ENCODE data around the gene IL21R. TPM values are rescaled to one million over a fixed set of nuclear protein-coding genes. Genes with fewer than 3 reads are reported as not detected.

IL21R gene
- total RNA-seq, 2 experiments from 2014 or later: 61.8 to 73.5 TPM

DNA sequence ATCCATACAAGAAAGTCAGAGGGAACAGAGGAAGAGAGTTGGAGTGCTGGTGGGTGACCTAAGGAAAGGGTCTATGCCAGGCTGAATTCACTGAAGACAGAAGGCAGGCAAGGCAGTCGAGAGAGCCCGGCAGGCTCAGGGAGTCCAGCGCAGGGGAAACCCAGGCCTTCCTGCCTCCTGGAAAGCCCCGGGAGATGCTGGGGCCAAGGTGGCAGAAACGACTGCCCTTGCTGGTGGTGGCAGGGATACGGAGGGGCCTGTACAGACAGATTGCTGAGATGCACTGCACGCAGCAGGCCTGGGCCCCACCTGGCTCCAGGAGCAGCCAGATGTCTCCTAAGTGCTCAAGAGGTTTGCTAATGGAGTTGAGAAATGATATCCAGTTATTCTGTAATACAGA lies 87.9 kb downstream of the IL21R start:
- Mint-ChIP-seq H3K36me3 (ENCODE audit: low read depth) (peaks cover 38% of the 10 kb centered on the region), H3K27ac (no peak overlapping the region), H3K27me3 (no peaks in the 10 kb centered on the region), H3K9me3 (ENCODE audit: low read depth) (no peaks in the 10 kb centered on the region), H3K4me3 (no peak overlapping the region), H3K4me1 (no peaks in the 10 kb centered on the region)
- CTCF ChIA-PET: no interaction called here
- no peak for DNase-seq
- intact Hi-C loops (cut with DNase I, micrococcal nuclease): no loop called here
- POLR2A ChIA-PET: no interaction called here
- ATAC-seq: no peak

- ATAC-seq (no peak), DNase-seq (no peak)
- H3K9me3 Mint-ChIP-seq (ENCODE audit: low read depth): no peaks in the 10 kb centered on the region
- intact Hi-C loops (cut with DNase I, micrococcal nuclease): no loop called here
- H3K27ac Mint-ChIP-seq: no peak overlapping the region
- H3K36me3 Mint-ChIP-seq (ENCODE audit: low read depth): peaks cover 30% of the 10 kb centered on the region
- no peak overlapping the region for H3K4me3 Mint-ChIP-seq
- H3K4me1 Mint-ChIP-seq: no peaks in the 10 kb centered on the region
- ChIA-PET POLR2A (no interaction called here), CTCF (no interaction called here)
- no peaks in the 10 kb centered on the region for H3K27me3 Mint-ChIP-seq
Measured at GRCh38 chr16:27491894-27492587, 90.1 kb downstream of the IL21R start.

- no peaks in the 10 kb centered on the region for H3K27me3 Mint-ChIP-seq
- no peak overlapping the region for H3K4me3 Mint-ChIP-seq
- no peak for DNase-seq
- ChIA-PET POLR2A (no interaction called here), CTCF (no interaction called here)
- peaks cover 32% of the 10 kb centered on the region for H3K36me3 Mint-ChIP-seq (ENCODE audit: low read depth)
- H3K4me1 Mint-ChIP-seq: no peaks in the 10 kb centered on the region
- no peak overlapping the region for H3K27ac Mint-ChIP-seq
- ATAC-seq: no peak
- intact Hi-C loops (cut with DNase I, micrococcal nuclease): no loop called here
- H3K9me3 Mint-ChIP-seq (ENCODE audit: low read depth): no peaks in the 10 kb centered on the region
Measured at GRCh38 chr16:27492588-27492979, 90.6 kb downstream of the IL21R start.

DNA sequence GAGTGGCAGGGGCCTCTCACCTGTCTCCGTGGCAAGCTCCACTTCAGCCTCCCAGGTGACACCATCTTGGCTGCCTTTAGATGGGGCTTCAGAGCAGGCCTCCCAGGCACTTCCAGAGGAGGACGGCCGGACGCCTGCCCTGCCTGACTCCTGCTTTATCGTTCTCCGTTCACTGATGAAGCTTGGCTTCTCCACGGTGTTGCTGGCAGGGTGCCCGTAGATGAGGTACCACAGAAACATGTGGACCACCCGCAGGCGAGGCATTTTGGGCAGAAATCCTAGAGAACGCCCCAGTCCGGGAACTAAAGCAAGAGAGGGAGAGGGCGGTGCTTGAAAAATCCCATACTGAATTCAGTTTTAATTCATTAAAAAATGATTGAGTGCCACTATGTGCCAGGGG lies 93.2 kb downstream of the IL21R start:
- POLR2A ChIA-PET: no interaction called here
- Mint-ChIP-seq H3K9me3 (ENCODE audit: low read depth) (no peaks in the 10 kb centered on the region), H3K4me3 (no peak overlapping the region), H3K36me3 (ENCODE audit: low read depth) (peaks cover 21% of the 10 kb centered on the region), H3K27ac (no peak overlapping the region), H3K27me3 (no peaks in the 10 kb centered on the region), H3K4me1 (no peaks in the 10 kb centered on the region)
- ATAC-seq (no peak), DNase-seq (no peak)
- intact Hi-C loops (cut with DNase I, micrococcal nuclease): no loop called here
- CTCF ChIA-PET: interaction anchor here (1.0 kb wide), 1 partner anchor 12 kb away, joined by 3 read pairs; no protein-coding TSS in a partner anchor

GRCh38 chr16:27498031-27498825 lies 96.3 kb downstream of the IL21R start:
- Mint-ChIP-seq H3K36me3 (ENCODE audit: low read depth) (peaks cover 23% of the 10 kb centered on the region), H3K27ac (no peak overlapping the region)

GRCh38 chr16:27498916-27499658 lies 97.1 kb downstream of the IL21R start:
- DNase-seq (no peak), ATAC-seq (no peak)
- ChIA-PET POLR2A (no interaction called here), CTCF (interaction anchor here (0.6 to 1.2 kb wide), 2 partner anchors 334 to 1857 kb away, joined by 3 to 4 read pairs; no protein-coding TSS in a partner anchor)
- H3K4me1 Mint-ChIP-seq: no peaks in the 10 kb centered on the region
- H3K27me3 Mint-ChIP-seq: no peaks in the 10 kb centered on the region
- H3K36me3 Mint-ChIP-seq (ENCODE audit: low read depth): peaks cover 31% of the 10 kb centered on the region
- no peak overlapping the region for H3K4me3 Mint-ChIP-seq
- H3K27ac Mint-ChIP-seq: no peak overlapping the region
- no peaks in the 10 kb centered on the region for H3K9me3 Mint-ChIP-seq (ENCODE audit: low read depth)
- intact Hi-C loops (cut with DNase I, micrococcal nuclease): no loop called here

More at GRCh38 chr16:27498031-27498825, 96.3 kb downstream of the IL21R start:
- no peaks in the 10 kb centered on the region for H3K4me1 Mint-ChIP-seq
- ATAC-seq (peak; percentile 16), DNase-seq (no peak)
- no peaks in the 10 kb centered on the region for H3K27me3 Mint-ChIP-seq
- ChIA-PET POLR2A (no interaction called here), CTCF (no interaction called here)
- intact Hi-C loops (cut with DNase I, micrococcal nuclease): no loop called here
- no peak overlapping the region for H3K4me3 Mint-ChIP-seq
- H3K9me3 Mint-ChIP-seq (ENCODE audit: low read depth): no peaks in the 10 kb centered on the region

- DNase-seq (no peak), ATAC-seq (no peak)
- intact Hi-C loops (cut with DNase I, micrococcal nuclease): no loop called here
- ChIA-PET POLR2A (no interaction called here), CTCF (interaction anchor here (0.6 to 1.2 kb wide), 3 partner anchors 113 to 1857 kb away, joined by 3 to 4 read pairs (median 3); no protein-coding TSS in a partner anchor)
- H3K4me3 Mint-ChIP-seq: no peak overlapping the region
- H3K27me3 Mint-ChIP-seq: no peaks in the 10 kb centered on the region
- peaks cover 32% of the 10 kb centered on the region for H3K36me3 Mint-ChIP-seq (ENCODE audit: low read depth)
- no peak overlapping the region for H3K27ac Mint-ChIP-seq
- H3K4me1 Mint-ChIP-seq: no peaks in the 10 kb centered on the region
- H3K9me3 Mint-ChIP-seq (ENCODE audit: low read depth): no peaks in the 10 kb centered on the region
Measured at GRCh38 chr16:27499659-27500055, 97.7 kb downstream of the IL21R start.

- ChIA-PET POLR2A (no interaction called here), CTCF (interaction anchor here (0.6 kb wide), 2 partner anchors 434 to 554 kb away, joined by 3 read pairs; partner anchors contain the start of gene C16orf82)
- H3K4me1 Mint-ChIP-seq: no peaks in the 10 kb centered on the region
- DNase-seq: no peak
- no peaks in the 10 kb centered on the region for H3K9me3 Mint-ChIP-seq (ENCODE audit: low read depth)
- intact Hi-C loops (cut with DNase I, micrococcal nuclease): no loop called here
- no peak for ATAC-seq
- H3K27ac Mint-ChIP-seq: no peak overlapping the region
- no peak overlapping the region for H3K4me3 Mint-ChIP-seq
- H3K36me3 Mint-ChIP-seq (ENCODE audit: low read depth): peaks cover 35% of the 10 kb centered on the region
- no peaks in the 10 kb centered on the region for H3K27me3 Mint-ChIP-seq
Measured at GRCh38 chr16:27500801-27501200, 98.8 kb downstream of the IL21R start.

Other genes with a start within 250 kb of the IL21R start
- gene KDM8, start 198.6 kb upstream of the IL21R start, total RNA-seq: 10 to 100 TPM in 1 of 2 experiments, 1 to 10 TPM in 1; 9.8 to 10.4 TPM
- 100 to 1,000 TPM; 110 to 127 TPM for gene NSMCE1, start 133.4 kb upstream of the IL21R start, total RNA-seq
- gene IL4R, start 88.2 kb upstream of the IL21R start, total RNA-seq: 100 to 1,000 TPM; 185 to 229 TPM
- gene GTF3C1, start 147.7 kb downstream of the IL21R start, total RNA-seq: 10 to 100 TPM; 48.8 to 50.7 TPM
- 10 to 100 TPM; 12.3 to 12.8 TPM for gene KATNIP, start 148.0 kb downstream of the IL21R start, total RNA-seq

Measured in activated CD4-positive, alpha-beta T cell treated with anti-CD3 and anti-CD28 coated beads for 36 hours (primary cell).